GM12891 (cell line): ENCODE measurements around the gene FCRLB.

ENCODE experiments used
- POLR2A ChIP-seq: IDR thresholded peaks from 2 replicates; pipeline ENCODE4 v1.6.1; 2011; ENCODE audit warnings: low read depth, low read length, control low read depth
- POLR2AphosphoS5 ChIP-seq: IDR thresholded peaks from 2 replicates; pipeline ENCODE4 v1.6.1; 2011; ENCODE audit warnings: low read depth, low read length, control low read depth

- TF ChIP-seq POLR2A, result no peak
- TF ChIP-seq POLR2AphosphoS5, result no peak
Observed at GRCh38 chr1:161736335-161736969, 15.1 kb downstream of the FCRLB start.
